Measurements from ENCODE around the gene SIM1.
"Not testable (repeated sequence)": the region's sequence is repeated elsewhere in the genome, so short reads cannot be mapped to it uniquely, and the experiment has no call there.

GRCh38 chr6:100354736-100355641, 109.7 kb downstream of the SIM1 start:
- TF ChIP-seq CTCF, EP300, POLR2A (IDR thresholded peaks at IDR 0.05): not testable (repeated sequence)
